Right atrium auricular region (tissue), 2 donors: ENCODE data around the gene GPR21. TPM values are rescaled to one million over a fixed set of nuclear protein-coding genes. Genes with fewer than 3 reads are reported as not detected.
A peak's percentile ranks its signal among the peaks of the same experiment; 100 is the strongest.

Experiments used
- DNase-seq: peaks from one replicate; pipeline ENCODE4 v3.0.0-alpha.2; 2019; ENCODE audit warnings: low spot score
- H3K27ac ChIP-seq, 2 donors: fragments of 200-600 bp; sonication (generic); 1 replicate in 1 of 2; 2 replicates in 1 of 2; pipeline ENCODE4 v1.5.1; 2016 to 2019
- H3K27me3 ChIP-seq, 2 donors: fragments of 200-600 bp; sonication (generic); one replicate each; pipeline versions ENCODE4 v1.5.1 to v1.6.0; 2017 to 2019
- H3K36me3 ChIP-seq: fragments of 200-600 bp; sonication (generic); one replicate; pipeline ENCODE4 v1.5.1; 2016
- H3K4me1 ChIP-seq, 2 donors: fragments of 200-600 bp; sonication (generic); one replicate each; pipeline versions ENCODE4 v1.5.1 to v1.6.0; 2017 to 2019
- H3K4me3 ChIP-seq, 2 donors: fragments of 200-600 bp; sonication (generic); 1 replicate in 1 of 2; 2 replicates in 1 of 2; pipeline ENCODE4 v1.5.1; 2017 to 2019; ENCODE audit warnings: mild to moderate bottlenecking in 1 of 2, moderate library complexity in 1 of 2
- H3K9me3 ChIP-seq, 2 donors: fragments of 200-600 bp; sonication (generic); one replicate each; pipeline ENCODE4 v1.5.1; 2019
- total RNA-seq, 2 donors: library from RNA; depleted of rRNA; stranded (reverse); fragments of >200 nt; gene quantifications; one replicate each; pipeline ENCODE4 v1.1.0, GENCODE V29; 2016
- TF ChIP-seq, protein P1 (sequence below), 2 donors: fragments of 200-600 bp; sonication (generic); IDR thresholded peaks; one replicate each; pipeline ENCODE4 v1.5.1; 2019; ENCODE audit warnings: antibody characterized with exemption in 2 of 2

Gene GPR21
- total RNA-seq, 2 donors from 2014 or later, result 1.4 TPM; not detected in 1

DNA sequence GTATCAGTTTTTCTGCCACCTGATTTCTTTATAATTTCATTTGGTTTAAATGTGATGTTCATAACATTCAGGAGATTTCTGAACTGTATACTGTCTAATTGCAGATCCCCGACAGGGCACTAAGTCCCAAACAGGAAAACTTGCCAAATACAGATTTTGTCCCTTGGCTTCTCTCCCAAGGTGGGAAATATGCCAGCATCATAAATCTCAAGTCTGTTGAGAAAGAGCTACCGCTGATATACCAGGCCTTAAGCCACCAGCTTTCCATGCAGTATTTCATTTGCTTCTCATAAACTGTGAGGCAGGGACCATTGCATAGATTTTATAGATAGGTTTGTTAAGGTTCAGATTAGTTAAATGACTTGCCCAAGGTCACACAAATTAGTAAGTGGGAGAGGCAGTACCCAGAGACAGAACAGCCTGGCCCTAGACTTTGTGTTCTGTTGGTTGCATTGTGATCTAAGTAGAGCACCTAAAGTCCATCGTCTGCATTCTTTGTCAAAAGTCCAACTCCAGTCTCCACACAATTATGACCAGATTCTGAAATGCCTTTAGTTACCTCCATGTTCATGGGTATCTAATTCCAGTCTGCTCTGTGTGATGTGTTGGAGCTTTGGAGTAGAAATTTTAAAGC, 16.2 kb downstream of the GPR21 start:
- no peaks in the 10 kb centered on the region for H3K36me3 ChIP-seq
- no peaks in the 10 kb centered on the region for H3K27me3 ChIP-seq
- peak overlapping the region; percentile 15 to 62 for H3K27ac ChIP-seq
- no peak for DNase-seq
- no peak overlapping the region for H3K4me3 ChIP-seq
- TF ChIP-seq, protein P1, sequence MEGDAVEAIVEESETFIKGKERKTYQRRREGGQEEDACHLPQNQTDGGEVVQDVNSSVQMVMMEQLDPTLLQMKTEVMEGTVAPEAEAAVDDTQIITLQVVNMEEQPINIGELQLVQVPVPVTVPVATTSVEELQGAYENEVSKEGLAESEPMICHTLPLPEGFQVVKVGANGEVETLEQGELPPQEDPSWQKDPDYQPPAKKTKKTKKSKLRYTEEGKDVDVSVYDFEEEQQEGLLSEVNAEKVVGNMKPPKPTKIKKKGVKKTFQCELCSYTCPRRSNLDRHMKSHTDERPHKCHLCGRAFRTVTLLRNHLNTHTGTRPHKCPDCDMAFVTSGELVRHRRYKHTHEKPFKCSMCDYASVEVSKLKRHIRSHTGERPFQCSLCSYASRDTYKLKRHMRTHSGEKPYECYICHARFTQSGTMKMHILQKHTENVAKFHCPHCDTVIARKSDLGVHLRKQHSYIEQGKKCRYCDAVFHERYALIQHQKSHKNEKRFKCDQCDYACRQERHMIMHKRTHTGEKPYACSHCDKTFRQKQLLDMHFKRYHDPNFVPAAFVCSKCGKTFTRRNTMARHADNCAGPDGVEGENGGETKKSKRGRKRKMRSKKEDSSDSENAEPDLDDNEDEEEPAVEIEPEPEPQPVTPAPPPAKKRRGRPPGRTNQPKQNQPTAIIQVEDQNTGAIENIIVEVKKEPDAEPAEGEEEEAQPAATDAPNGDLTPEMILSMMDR (IDR thresholded peaks at IDR 0.05), result no peak
- peaks cover 0 to 19% of the 10 kb centered on the region in 2 donors for H3K4me1 ChIP-seq
- H3K9me3 ChIP-seq, result no peaks in the 10 kb centered on the region

DNA sequence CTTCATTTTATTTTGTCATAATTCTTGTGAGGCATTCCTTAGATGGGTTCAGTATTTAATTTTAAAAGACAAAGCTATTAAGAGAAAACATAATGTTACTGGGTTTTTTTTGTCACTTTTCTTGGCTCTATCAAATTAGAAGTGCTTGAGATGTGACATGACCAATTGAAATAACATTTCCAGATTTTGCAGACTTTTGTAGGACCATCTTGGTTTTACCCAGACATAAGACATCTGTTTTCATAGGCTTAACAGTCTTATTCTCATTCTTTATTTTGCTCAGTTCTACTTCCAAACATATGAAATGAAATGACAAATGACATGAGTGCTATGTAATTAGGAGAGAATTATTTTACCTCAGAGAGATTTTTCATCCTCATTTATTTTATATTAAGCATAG, 19.6 kb downstream of the GPR21 start:
- DNase-seq, result no peak
- no peaks in the 10 kb centered on the region for H3K9me3 ChIP-seq
- no peaks in the 10 kb centered on the region for H3K36me3 ChIP-seq
- H3K27me3 ChIP-seq, result no peaks in the 10 kb centered on the region
- no peak overlapping the region for H3K4me3 ChIP-seq
- peaks cover 0 to 19% of the 10 kb centered on the region in 2 donors for H3K4me1 ChIP-seq
- H3K27ac ChIP-seq, result no peak overlapping the region
- TF ChIP-seq, protein P1 (IDR thresholded peaks at IDR 0.05), result no peak

DNA sequence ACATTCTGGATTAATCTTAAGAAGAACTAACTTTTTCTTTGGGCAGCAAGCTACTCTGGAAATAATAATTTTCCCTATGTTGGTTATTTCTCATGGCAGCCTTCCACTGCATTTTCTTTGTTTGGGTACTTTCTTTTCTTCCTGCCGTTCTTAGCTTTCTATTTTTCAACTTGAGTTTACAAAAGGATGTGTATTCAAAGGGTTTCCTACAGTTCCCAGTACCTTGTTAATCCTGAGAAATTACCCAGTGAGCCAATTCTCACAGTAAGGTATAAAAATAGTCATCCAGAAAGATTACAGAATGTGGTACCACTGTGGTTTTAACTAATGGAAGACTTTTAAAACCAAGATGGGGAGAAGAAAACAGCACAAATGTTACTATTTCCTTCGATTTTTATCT, 20.2 kb downstream of the GPR21 start:
- Histone ChIP-seq H3K36me3 (no peaks in the 10 kb centered on the region), H3K4me1 (peaks cover 0 to 17% of the 10 kb centered on the region in 2 donors), H3K9me3 (no peaks in the 10 kb centered on the region), H3K27me3 (no peaks in the 10 kb centered on the region), H3K4me3 (no peak overlapping the region), H3K27ac (no peak overlapping the region)
- no peak for DNase-seq
- TF ChIP-seq, protein P1 (IDR thresholded peaks at IDR 0.05), result no peak

DNA sequence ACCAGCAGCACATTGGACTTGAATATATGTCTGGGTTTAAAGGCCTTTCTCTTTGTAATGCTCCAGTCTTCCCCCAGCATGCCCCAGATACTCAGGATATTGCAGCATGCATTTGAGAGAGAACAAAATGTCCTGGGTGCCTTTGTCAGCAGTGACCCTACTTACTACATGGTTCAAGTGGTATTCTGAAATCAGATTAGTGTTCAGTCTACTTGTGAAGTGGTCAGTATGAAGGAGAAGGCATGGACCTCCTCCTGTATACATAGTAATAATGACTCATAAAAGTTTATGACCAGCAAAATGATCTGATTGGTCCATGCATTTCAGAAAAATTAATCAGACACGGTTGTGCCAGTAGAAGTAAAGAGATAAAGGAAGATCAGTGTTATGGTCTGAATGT, 25.4 kb downstream of the GPR21 start:
- Histone ChIP-seq H3K36me3 (no peaks in the 10 kb centered on the region), H3K27ac (peak overlapping the region in 1 of 2 donors; percentile 33), H3K9me3 (no peaks in the 10 kb centered on the region), H3K4me3 (no peak overlapping the region), H3K4me1 (peaks cover 0 to 4% of the 10 kb centered on the region in 2 donors), H3K27me3 (no peaks in the 10 kb centered on the region)
- DNase-seq, result no peak
- TF ChIP-seq, protein P1 (IDR thresholded peaks at IDR 0.05), result no peak

DNA sequence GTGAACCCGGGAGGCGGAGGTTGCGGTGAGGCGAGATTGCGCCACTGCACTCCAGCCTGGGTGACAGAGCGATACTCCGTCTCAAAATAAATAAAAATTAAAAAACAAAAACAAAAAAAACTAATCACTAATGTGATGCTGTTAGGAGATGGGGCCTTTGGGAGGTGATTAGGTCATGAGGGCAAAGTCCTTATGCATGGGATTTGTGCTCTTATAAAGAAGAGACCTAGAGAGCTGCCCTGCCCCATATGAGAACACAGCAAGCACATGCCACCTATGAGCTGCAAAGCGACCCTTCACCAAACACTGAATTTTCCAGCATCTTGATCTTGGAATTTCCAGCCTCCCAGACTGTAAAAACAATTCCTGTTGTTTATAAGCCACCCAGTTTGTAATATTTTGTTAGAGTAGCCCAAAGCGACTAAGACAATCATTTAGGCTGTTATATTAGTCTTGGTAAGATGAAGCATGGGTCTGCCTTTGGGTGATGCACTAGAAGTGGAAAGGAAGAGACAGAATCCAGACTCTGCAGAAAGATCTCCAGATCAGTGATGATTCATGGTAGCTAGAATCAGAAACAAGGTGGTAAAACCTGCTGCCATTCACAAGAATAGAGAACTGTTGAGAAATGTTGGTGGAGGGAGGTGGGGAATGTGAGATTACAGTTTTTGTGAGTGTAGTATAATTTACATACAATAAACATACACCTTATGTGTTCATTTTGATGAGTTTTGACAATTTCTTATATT, 26.2 kb downstream of the GPR21 start:
- Histone ChIP-seq H3K36me3 (no peaks in the 10 kb centered on the region), H3K4me1 (no peaks in the 10 kb centered on the region), H3K27me3 (no peaks in the 10 kb centered on the region), H3K27ac (peak overlapping the region in 1 of 2 donors; percentile 1), H3K9me3 (no peaks in the 10 kb centered on the region), H3K4me3 (no peak overlapping the region)
- TF ChIP-seq, protein P1 (IDR thresholded peaks at IDR 0.05), result no peak
- DNase-seq, result no peak
